HEK293T (cell line): Measurements from ENCODE around the gene MXD3.

ENCODE experiments used
- CTCF ChIA-PET: fragments of 350-600 bp; formaldehyde crosslinking; extraction: SDS; loops from one replicate; lab custom pipeline; 2021; ENCODE audit warnings: antibody characterized with exemption, inconsistent platforms; lab: Yijun Ruan, JAX
- POLR2A ChIA-PET: fragments of 350-600 bp; formaldehyde crosslinking; extraction: SDS; loops from one replicate; lab custom pipeline; 2020; ENCODE audit warnings: antibody characterized with exemption, inconsistent platforms; lab: Yijun Ruan, JAX
- DNase-seq: peaks from one replicate; pipeline ENCODE4 v3.0.0; 2012; ENCODE audit warnings: mixed read lengths; ENCODE audit errors: extremely low spot score
- ARNT ChIP-seq: fragments of 450-650 bp; IDR thresholded peaks from 2 replicates; pipeline ENCODE4 v1.6.1; 2017; ENCODE audit warnings: mild to moderate bottlenecking
- BHLHE40 ChIP-seq: fragments of 450-650 bp; IDR thresholded peaks from 2 replicates; pipeline ENCODE4 v1.6.1; 2016; ENCODE audit warnings: mild to moderate bottlenecking, moderate library complexity, borderline replicate concordance
- CTBP1 ChIP-seq: fragments of 450-650 bp; IDR thresholded peaks from 2 replicates; pipeline ENCODE4 v1.6.1; 2016; ENCODE audit warnings: borderline replicate concordance
- ELF4 ChIP-seq: fragments of 450-650 bp; IDR thresholded peaks from 2 replicates; pipeline ENCODE4 v1.6.1; 2017; ENCODE audit warnings: antibody characterized with exemption
- FOXA1 ChIP-seq: fragments of 450-650 bp; IDR thresholded peaks from 2 replicates; pipeline ENCODE4 v1.6.1; 2016; ENCODE audit warnings: mild to moderate bottlenecking
- FOXK2 ChIP-seq: fragments of 450-650 bp; IDR thresholded peaks from 2 replicates; pipeline ENCODE4 v1.6.1; 2016; ENCODE audit warnings: mild to moderate bottlenecking
- FOXM1 ChIP-seq: fragments of 450-650 bp; IDR thresholded peaks from 2 replicates; pipeline ENCODE4 v1.6.1; 2017; ENCODE audit warnings: mild to moderate bottlenecking, borderline replicate concordance
- HDGF ChIP-seq: fragments of 450-650 bp; IDR thresholded peaks from 2 replicates; pipeline ENCODE4 v1.6.1; 2017; ENCODE audit warnings: antibody characterized with exemption, borderline replicate concordance
- L3MBTL2 ChIP-seq: fragments of 450-650 bp; conservative IDR thresholded peaks from 2 replicates; pipeline ENCODE4 v1.6.1; 2016; ENCODE audit warnings: mild to moderate bottlenecking
- LEF1 ChIP-seq: fragments of 450-650 bp; IDR thresholded peaks from 2 replicates; pipeline ENCODE4 v1.6.1; 2017; ENCODE audit warnings: mild to moderate bottlenecking, borderline replicate concordance
- NFRKB ChIP-seq: fragments of 450-650 bp; IDR thresholded peaks from 2 replicates; pipeline ENCODE4 v1.6.1; 2016; ENCODE audit warnings: mild to moderate bottlenecking, moderate library complexity
- PKNOX1 ChIP-seq: fragments of 450-650 bp; IDR thresholded peaks from 2 replicates; pipeline ENCODE4 v1.6.1; 2016
- SP1 ChIP-seq: fragments of 450-650 bp; IDR thresholded peaks from 2 replicates; pipeline ENCODE4 v1.6.1; 2017
- SUZ12 ChIP-seq: fragments of 450-650 bp; IDR thresholded peaks from 2 replicates; pipeline ENCODE4 v1.6.1; 2016; ENCODE audit warnings: mild to moderate bottlenecking
- TARDBP ChIP-seq: fragments of 450-650 bp; IDR thresholded peaks from 2 replicates; pipeline ENCODE4 v1.6.1; 2016
- ZNF384 ChIP-seq: fragments of 450-650 bp; IDR thresholded peaks from 2 replicates; pipeline ENCODE4 v1.6.1; 2016

Gene MXD3

GRCh38 chr5:177310757-177311391, 824 bp downstream of the MXD3 start:
- CTCF ChIA-PET = interaction anchor here (1.1 to 3.0 kb wide), 9 partner anchors 8 to 197 kb away, joined by 3 to 35 read pairs (median 6); partner anchors contain the start of gene PRR7
- POLR2A ChIA-PET = interaction anchor here (1.1 to 1.9 kb wide), 4 partner anchors 9 to 144 kb away, joined by 4 to 13 read pairs (median 6); partner anchors contain the start of gene LMAN2
- TF ChIP-seq NFRKB = no peak
- TF ChIP-seq CTBP1 = no peak
- TF ChIP-seq TARDBP = no peak
- no peak for TF ChIP-seq ARNT
- no peak for TF ChIP-seq BHLHE40
- no peak for TF ChIP-seq ZNF384
- no peak for TF ChIP-seq HDGF
- TF ChIP-seq FOXK2 = no peak
- TF ChIP-seq FOXA1 = no peak
- TF ChIP-seq ELF4 = no peak
- no peak for TF ChIP-seq L3MBTL2
- no peak for TF ChIP-seq FOXM1
- TF ChIP-seq PKNOX1 = no peak
- TF ChIP-seq SP1 = no peak
- TF ChIP-seq LEF1 = no peak
- TF ChIP-seq SUZ12 = no peak
- DNase-seq = no peak

- ChIA-PET CTCF (interaction anchor here (0.6 to 3.0 kb wide), 18 partner anchors 9 to 200 kb away, joined by 3 to 35 read pairs (median 5); partner anchors contain the start of genes LMAN2 and PRR7), POLR2A (interaction anchor here (0.6 to 1.9 kb wide), 6 partner anchors 9 to 145 kb away, joined by 3 to 13 read pairs (median 5); partner anchors contain the start of genes GRK6 and LMAN2)
- no peak for TF ChIP-seq HDGF
- TF ChIP-seq L3MBTL2 = no peak
- TF ChIP-seq SP1 = no peak
- TF ChIP-seq NFRKB = no peak
- TF ChIP-seq CTBP1 = no peak
- TF ChIP-seq PKNOX1 = no peak
- TF ChIP-seq FOXA1 = no peak
- TF ChIP-seq FOXK2 = no peak
- no peak for TF ChIP-seq FOXM1
- no peak for TF ChIP-seq ARNT
- no peak for TF ChIP-seq SUZ12
- no peak for TF ChIP-seq BHLHE40
- TF ChIP-seq ELF4 = no peak
- TF ChIP-seq LEF1 = no peak
- TF ChIP-seq TARDBP = no peak
- TF ChIP-seq ZNF384 = no peak
- DNase-seq = no peak
Measured at GRCh38 chr5:177310332-177310731, 1.4 kb downstream of the MXD3 start.

GRCh38 chr5:177309351-177310191, 2.1 kb downstream of the MXD3 start:
- DNase-seq = peak; percentile 79
- ChIA-PET POLR2A (interaction anchor here (0.6 to 1.9 kb wide), 7 partner anchors 8 to 146 kb away, joined by 3 to 13 read pairs (median 4); partner anchors contain the start of genes GRK6 and LMAN2), CTCF (interaction anchor here (0.6 to 3.0 kb wide), 23 partner anchors 9 to 395 kb away, joined by 3 to 35 read pairs (median 4); partner anchors contain the start of genes LMAN2 and PRR7)
- TF ChIP-seq FOXM1 (no peak), HDGF (0 out of 2 replicates have a peak, but pooled peaks have one; percentile 43), ARNT (peak; percentile 46; the same call in 1 of the 2 replicates), ELF4 (no peak), LEF1 (peak; percentile 8; the same call in 1 of the 2 replicates), PKNOX1 (0 out of 2 replicates have a peak, but pooled peaks have one; percentile 15)

- no peak for TF ChIP-seq ZNF384
- TF ChIP-seq L3MBTL2 = no peak
- TF ChIP-seq FOXM1 = no peak
- TF ChIP-seq NFRKB = no peak
- no peak for TF ChIP-seq ARNT
- no peak for TF ChIP-seq CTBP1
- no peak for TF ChIP-seq ELF4
- TF ChIP-seq TARDBP = no peak
- TF ChIP-seq HDGF = no peak
- TF ChIP-seq SP1 = no peak
- TF ChIP-seq FOXA1 = no peak
- TF ChIP-seq LEF1 = no peak
- TF ChIP-seq SUZ12 = no peak
- no peak for TF ChIP-seq BHLHE40
- no peak for TF ChIP-seq FOXK2
- no peak for TF ChIP-seq PKNOX1
- DNase-seq = no peak
- ChIA-PET CTCF (interaction anchor here (0.7 to 3.0 kb wide), 9 partner anchors 9 to 195 kb away, joined by 3 to 35 read pairs (median 5); partner anchors contain the start of genes LMAN2 and PRR7), POLR2A (interaction anchor here (1.5 to 1.7 kb wide), 2 partner anchors 10 to 59 kb away, joined by 4 to 7 read pairs; no protein-coding TSS in a partner anchor)
Measured at GRCh38 chr5:177308740-177309139, 3.0 kb downstream of the MXD3 start.
